PC-9 (cell line): ENCODE results near the gene ARID3A.

Source experiments
- EZH2 ChIP-seq: fragments of 200-600 bp; sonication (generic); IDR thresholded peaks from 2 replicates; pipeline ENCODE4 v1.8.0; 2017; ENCODE audit warnings: antibody characterized with exemption, low read depth
- TF ChIP-seq, protein P1 (sequence below): fragments of 200-600 bp; sonication (generic); conservative IDR thresholded peaks from 2 replicates; pipeline ENCODE4 v1.6.1; 2017; ENCODE audit warnings: mixed run types, antibody characterized with exemption, mild to moderate bottlenecking, moderate library complexity

DNA sequence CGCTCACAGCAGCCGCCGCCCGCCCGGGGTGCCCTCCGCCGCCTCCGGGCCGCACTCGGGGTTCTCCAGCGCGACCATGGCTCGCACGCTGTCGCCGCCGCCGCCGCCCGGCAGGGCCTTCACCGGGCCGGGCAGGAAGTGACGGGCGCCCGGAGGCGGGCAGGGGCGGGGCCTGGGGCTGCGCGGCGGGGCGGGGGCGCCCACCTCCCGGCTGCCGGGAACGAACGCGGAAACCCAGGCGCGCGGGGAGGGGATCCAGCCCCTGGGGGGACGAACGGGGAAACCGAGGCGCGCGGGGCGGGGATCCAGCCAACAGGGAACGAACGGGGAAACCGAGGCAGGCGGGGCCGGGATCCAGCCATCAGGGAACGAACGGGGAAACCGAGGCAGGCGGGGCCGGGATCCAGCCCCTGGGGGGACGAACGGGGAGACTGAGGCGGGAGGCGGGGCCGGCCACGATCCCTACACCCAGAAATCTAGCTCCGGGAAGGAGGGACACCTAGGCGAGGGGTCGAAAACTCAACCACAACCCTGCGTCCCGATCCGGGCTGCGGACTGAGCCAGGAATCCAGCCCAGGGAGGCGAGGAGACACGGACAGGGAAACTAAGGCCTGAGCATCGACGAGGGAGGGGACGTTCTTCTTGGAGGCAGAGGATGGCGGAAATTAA, 12.6 kb upstream of the ARID3A start, which contains the start of gene R3HDM4:
- TF ChIP-seq, protein P1, sequence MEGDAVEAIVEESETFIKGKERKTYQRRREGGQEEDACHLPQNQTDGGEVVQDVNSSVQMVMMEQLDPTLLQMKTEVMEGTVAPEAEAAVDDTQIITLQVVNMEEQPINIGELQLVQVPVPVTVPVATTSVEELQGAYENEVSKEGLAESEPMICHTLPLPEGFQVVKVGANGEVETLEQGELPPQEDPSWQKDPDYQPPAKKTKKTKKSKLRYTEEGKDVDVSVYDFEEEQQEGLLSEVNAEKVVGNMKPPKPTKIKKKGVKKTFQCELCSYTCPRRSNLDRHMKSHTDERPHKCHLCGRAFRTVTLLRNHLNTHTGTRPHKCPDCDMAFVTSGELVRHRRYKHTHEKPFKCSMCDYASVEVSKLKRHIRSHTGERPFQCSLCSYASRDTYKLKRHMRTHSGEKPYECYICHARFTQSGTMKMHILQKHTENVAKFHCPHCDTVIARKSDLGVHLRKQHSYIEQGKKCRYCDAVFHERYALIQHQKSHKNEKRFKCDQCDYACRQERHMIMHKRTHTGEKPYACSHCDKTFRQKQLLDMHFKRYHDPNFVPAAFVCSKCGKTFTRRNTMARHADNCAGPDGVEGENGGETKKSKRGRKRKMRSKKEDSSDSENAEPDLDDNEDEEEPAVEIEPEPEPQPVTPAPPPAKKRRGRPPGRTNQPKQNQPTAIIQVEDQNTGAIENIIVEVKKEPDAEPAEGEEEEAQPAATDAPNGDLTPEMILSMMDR: no peak
- TF ChIP-seq EZH2: no peak
